GM12892 (cell line): ENCODE measurements around the gene PLAC1.

Experiments used
- POLR2A ChIP-seq: IDR thresholded peaks from 2 replicates; pipeline ENCODE4 v1.6.1; 2011; ENCODE audit warnings: low read depth, low read length, control low read depth
- POLR2AphosphoS5 ChIP-seq: IDR thresholded peaks from 2 replicates; pipeline ENCODE4 v1.6.1; 2011; ENCODE audit warnings: low read depth, low read length, control low read depth
- TAF1 ChIP-seq: IDR thresholded peaks from 2 replicates; pipeline ENCODE4 v1.6.1; 2011; ENCODE audit warnings: low read depth, mild to moderate bottlenecking, control low read depth, low read length, borderline replicate concordance

- no peak for TF ChIP-seq TAF1
- no peak for TF ChIP-seq POLR2A
- TF ChIP-seq POLR2AphosphoS5: no peak
Observed at GRCh38 chrX:134646691-134647090, 11.6 kb downstream of the PLAC1 start.
